A549 treated with AZD2906 at 1 μM for 4 hours (cell line): Measurements from ENCODE around the gene ZZZ3. TPM values are rescaled to one million over a fixed set of nuclear protein-coding genes. Genes with fewer than 3 reads are reported as not detected.

Source experiments
- total RNA-seq: library from RNA; stranded (reverse); fragments of 200-300 nt; extraction: Qiagen RNA extraction; gene quantifications from 5 replicates; pipeline ENCODE4 v1.2.3, GENCODE V29; 2022

ZZZ3 gene
- 14.8 to 19.7 TPM (median 14.8 TPM) in 5 replicates for total RNA-seq

GRCh38 chr1:77682460-77683159, at the start of gene ZZZ3:
Gene ZZZ3, minus strand, starts transcription at chr1:77682658. Its CDS starts 49,304 bp downstream, at chr1:77633354.

Other genes starting within 250 kb of the ZZZ3 start
- gene USP33, start 77.2 kb upstream of the ZZZ3 start, total RNA-seq, result 14.8 to 19.6 TPM (median 17.1 TPM) in 5 replicates
- 5.0 to 7.1 TPM (median 6.4 TPM) in 5 replicates for gene MIGA1, start 97.0 kb upstream of the ZZZ3 start, total RNA-seq
- 5.6 to 11.2 TPM (median 6.7 TPM) in 5 replicates for gene NEXN, start 206.0 kb upstream of the ZZZ3 start, total RNA-seq